Measurements from ENCODE around the gene GDI1. TPM values are rescaled to one million over a fixed set of nuclear protein-coding genes. Genes with fewer than 3 reads are reported as not detected.

GDI1 gene
- total and polyA plus RNA-seq, 2 donors (not counting 1 experiment from before 2014, with no cell fraction given) = 199 to 311 TPM

DNA sequence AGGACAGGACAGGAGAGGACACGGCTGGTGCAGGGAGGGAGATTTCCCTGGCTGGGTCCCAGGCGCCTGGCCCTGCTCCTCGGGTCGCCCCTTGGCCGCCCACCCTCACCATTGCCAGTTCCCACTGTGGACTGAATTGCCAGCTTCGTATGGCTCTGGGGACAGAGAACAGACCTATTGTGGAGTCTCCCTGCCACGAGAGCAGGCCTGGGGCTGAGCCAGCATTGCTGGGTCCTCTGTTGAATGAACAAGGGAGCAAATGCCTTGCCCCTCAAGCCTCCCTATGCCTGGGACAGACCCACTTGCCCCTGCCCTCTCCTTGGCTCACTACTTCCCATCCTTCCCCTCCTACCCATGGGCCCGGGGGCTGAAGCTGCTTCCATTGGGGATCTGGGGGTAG lies 25.4 kb downstream of the GDI1 start:
- Histone ChIP-seq H3K9ac (ENCODE audit: low read length) (no peak overlapping the region), H3K9me3 (ENCODE audit: control extremely low read depth in 1 of 3, control insufficient read depth in 2 of 3, insufficient read depth in 1 of 3, low read length in 2 of 3) (no peaks in the 10 kb centered on the region), H4K20me1 (ENCODE audit: control insufficient read depth, insufficient read depth, low read length, poor library complexity, severe bottlenecking) (no peaks in the 10 kb centered on the region), H3K4me2 (replicated peaks; ENCODE audit: low read depth, low read length, poor library complexity, severe bottlenecking) (no peak overlapping the region), H3K27me3 (replicated peaks in 1 of 4; ENCODE audit: control extremely low read depth in 1 of 4, control insufficient read depth in 3 of 4, insufficient read depth in 4 of 4, low read length in 3 of 4) (no peaks in the 10 kb centered on the region), H2AFZ (ENCODE audit: insufficient read depth, low read depth, low read length, poor library complexity, severe bottlenecking) (no peak overlapping the region), H3K4me1 (ENCODE audit: control insufficient read depth in 2 of 2, insufficient read depth in 2 of 2, low read length in 2 of 2) (peaks cover 6 to 13% of the 10 kb centered on the region in 2 donors), H3K79me2 (ENCODE audit: control insufficient read depth, insufficient read depth, low read length) (peaks cover 22% of the 10 kb centered on the region), H3K27ac (ENCODE audit: low read length in 2 of 2) (no peak overlapping the region), H3K4me3 (ENCODE audit: control extremely low read depth in 1 of 5, extremely low read depth in 1 of 5, insufficient read depth in 1 of 5, low read depth in 2 of 5, low read length in 4 of 5) (no peak overlapping the region), H3K36me3 (replicated peaks in 1 of 2; ENCODE audit: control extremely low read depth in 1 of 2, control insufficient read depth in 1 of 2, extremely low read depth in 1 of 2, insufficient read depth in 2 of 2, low read length in 1 of 2) (peaks cover 0 to 22% of the 10 kb centered on the region in 2 experiments)
- Mint-ChIP-seq H3K27ac (no peak overlapping the region), H3K4me3 (no peak overlapping the region), H3K4me1 (peaks cover 12% of the 10 kb centered on the region), H3K9me3 (ENCODE audit: insufficient read depth) (no peaks in the 10 kb centered on the region), H3K27me3 (no peaks in the 10 kb centered on the region)
- 100% methylated on average over 2 of the region's 8 CpGs for WGBS (ENCODE audit: insufficient coverage)
- intact Hi-C loops (cut with micrococcal nuclease) = no loop called here
- ChIA-PET POLR2A (no interaction called here), CTCF (no interaction called here)
- no peak for DNase-seq
- TF ChIP-seq, protein P1, sequence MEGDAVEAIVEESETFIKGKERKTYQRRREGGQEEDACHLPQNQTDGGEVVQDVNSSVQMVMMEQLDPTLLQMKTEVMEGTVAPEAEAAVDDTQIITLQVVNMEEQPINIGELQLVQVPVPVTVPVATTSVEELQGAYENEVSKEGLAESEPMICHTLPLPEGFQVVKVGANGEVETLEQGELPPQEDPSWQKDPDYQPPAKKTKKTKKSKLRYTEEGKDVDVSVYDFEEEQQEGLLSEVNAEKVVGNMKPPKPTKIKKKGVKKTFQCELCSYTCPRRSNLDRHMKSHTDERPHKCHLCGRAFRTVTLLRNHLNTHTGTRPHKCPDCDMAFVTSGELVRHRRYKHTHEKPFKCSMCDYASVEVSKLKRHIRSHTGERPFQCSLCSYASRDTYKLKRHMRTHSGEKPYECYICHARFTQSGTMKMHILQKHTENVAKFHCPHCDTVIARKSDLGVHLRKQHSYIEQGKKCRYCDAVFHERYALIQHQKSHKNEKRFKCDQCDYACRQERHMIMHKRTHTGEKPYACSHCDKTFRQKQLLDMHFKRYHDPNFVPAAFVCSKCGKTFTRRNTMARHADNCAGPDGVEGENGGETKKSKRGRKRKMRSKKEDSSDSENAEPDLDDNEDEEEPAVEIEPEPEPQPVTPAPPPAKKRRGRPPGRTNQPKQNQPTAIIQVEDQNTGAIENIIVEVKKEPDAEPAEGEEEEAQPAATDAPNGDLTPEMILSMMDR (IDR thresholded peaks at IDR 0.05) = no peak
- TF ChIP-seq EZH2 (IDR thresholded peaks at IDR 0.05; ENCODE audit: borderline replicate concordance, insufficient read depth, low read depth, low read length, poor library complexity, severe bottlenecking) = no peak
- no peak for ATAC-seq (ENCODE audit: low read depth)

DNA sequence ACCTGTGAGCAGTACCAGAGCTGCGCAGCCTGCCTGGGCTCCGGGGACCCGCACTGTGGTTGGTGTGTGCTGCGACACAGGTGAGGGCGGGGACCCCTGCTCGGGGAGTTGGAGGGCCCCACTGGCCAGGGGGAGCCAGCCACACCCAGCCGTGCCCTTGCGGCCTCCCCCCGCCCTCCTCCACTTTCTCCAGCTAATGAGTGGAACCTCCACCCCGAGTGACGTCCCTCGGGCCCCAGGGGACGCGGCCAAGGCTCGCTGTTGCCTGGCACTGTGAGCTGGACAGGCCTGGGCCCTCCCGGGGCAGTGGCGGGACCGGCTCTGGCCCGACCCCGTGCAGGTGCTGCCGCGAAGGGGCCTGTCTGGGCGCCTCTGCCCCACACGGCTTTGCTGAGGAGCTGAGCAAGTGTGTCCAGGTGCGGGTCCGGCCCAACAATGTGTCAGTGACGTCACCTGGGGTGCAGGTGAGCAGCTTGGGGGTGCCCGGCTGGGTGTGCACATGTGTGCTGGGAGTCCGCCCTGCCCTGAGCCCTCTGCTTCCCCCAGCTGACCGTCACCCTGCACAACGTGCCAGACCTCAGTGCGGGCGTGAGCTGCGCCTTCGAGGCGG lies 26.8 kb downstream of the GDI1 start:
- no peak overlapping the region for H3K27ac Mint-ChIP-seq
- H3K4me3 Mint-ChIP-seq = no peak overlapping the region
- H3K36me3 ChIP-seq (replicated peaks in 1 of 2; ENCODE audit: control extremely low read depth in 1 of 2, control insufficient read depth in 1 of 2, extremely low read depth in 1 of 2, insufficient read depth in 2 of 2, low read length in 1 of 2) = peaks cover 0 to 22% of the 10 kb centered on the region in 2 experiments
- TF ChIP-seq EZH2 (IDR thresholded peaks at IDR 0.05; ENCODE audit: borderline replicate concordance, insufficient read depth, low read depth, low read length, poor library complexity, severe bottlenecking) = no peak
- TF ChIP-seq, protein P1 (IDR thresholded peaks at IDR 0.05) = no peak
- WGBS (ENCODE audit: insufficient coverage) = 94% methylated on average over 17 of the region's 36 CpGs
- ChIA-PET CTCF (no interaction called here), POLR2A (interaction anchor here (0.7 kb wide), 1 partner anchor 52 kb away, joined by 6 read pairs; no protein-coding TSS in a partner anchor)
- H3K4me2 ChIP-seq (replicated peaks; ENCODE audit: low read depth, low read length, poor library complexity, severe bottlenecking) = no peak overlapping the region
- no peaks in the 10 kb centered on the region for H3K27me3 ChIP-seq (replicated peaks in 1 of 4; ENCODE audit: control extremely low read depth in 1 of 4, control insufficient read depth in 3 of 4, insufficient read depth in 4 of 4, low read length in 3 of 4)
- no peak for ATAC-seq (ENCODE audit: low read depth)
- H3K4me3 ChIP-seq (ENCODE audit: control extremely low read depth in 1 of 5, extremely low read depth in 1 of 5, insufficient read depth in 1 of 5, low read depth in 2 of 5, low read length in 4 of 5) = no peak overlapping the region
- peaks cover 11% of the 10 kb centered on the region for H3K4me1 Mint-ChIP-seq
- H3K79me2 ChIP-seq (ENCODE audit: control insufficient read depth, insufficient read depth, low read length) = peaks cover 18% of the 10 kb centered on the region
- intact Hi-C loops (cut with micrococcal nuclease) = no loop called here
- no peaks in the 10 kb centered on the region for H3K27me3 Mint-ChIP-seq
- no peaks in the 10 kb centered on the region for H4K20me1 ChIP-seq (ENCODE audit: control insufficient read depth, insufficient read depth, low read length, poor library complexity, severe bottlenecking)
- H2AFZ ChIP-seq (ENCODE audit: insufficient read depth, low read depth, low read length, poor library complexity, severe bottlenecking) = no peak overlapping the region
- H3K9me3 Mint-ChIP-seq (ENCODE audit: insufficient read depth) = no peaks in the 10 kb centered on the region
- H3K9me3 ChIP-seq (ENCODE audit: control extremely low read depth in 1 of 3, control insufficient read depth in 2 of 3, insufficient read depth in 1 of 3, low read length in 2 of 3) = no peaks in the 10 kb centered on the region
- no peak overlapping the region for H3K9ac ChIP-seq (ENCODE audit: low read length)
- H3K27ac ChIP-seq (ENCODE audit: low read length in 2 of 2) = no peak overlapping the region
- peaks cover 6 to 11% of the 10 kb centered on the region in 2 donors for H3K4me1 ChIP-seq (ENCODE audit: control insufficient read depth in 2 of 2, insufficient read depth in 2 of 2, low read length in 2 of 2)
- no peak for DNase-seq

All from B cell (primary cell).